ENCODE data around the gene CCDC33. TPM values are rescaled to one million over a fixed set of nuclear protein-coding genes. Genes with fewer than 3 reads are reported as not detected.

CCDC33 gene
- total RNA-seq, 1 donor from 2014 or later = 0.25 TPM

DNA sequence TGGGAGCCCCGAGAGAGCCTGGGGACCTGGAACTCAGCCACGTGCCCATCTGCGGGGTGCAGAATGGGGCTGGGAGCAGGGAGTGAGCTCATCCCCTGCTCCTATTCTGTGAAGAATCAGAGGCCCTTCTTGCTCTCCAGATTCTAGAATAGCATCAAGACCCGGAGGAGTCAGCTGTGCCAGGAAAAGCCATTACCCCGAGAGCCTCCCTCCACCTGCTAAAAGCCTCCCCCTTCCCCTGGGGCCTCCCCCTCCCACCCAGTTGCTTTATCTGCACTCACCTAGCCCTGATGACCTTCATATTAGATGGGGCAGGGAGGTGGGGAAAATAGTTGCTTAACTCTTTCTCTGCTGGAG lies 23.1 kb downstream of the CCDC33 start:
- Histone ChIP-seq H3K27me3 (ENCODE audit: control insufficient read depth, insufficient read depth, low read length) (peaks cover 69% of the 10 kb centered on the region), H3K36me3 (ENCODE audit: control insufficient read depth, insufficient read depth, low read length) (no peaks in the 10 kb centered on the region), H3K4me3 (ENCODE audit: low read depth, low read length) (no peak overlapping the region)
- TF ChIP-seq, protein P1, sequence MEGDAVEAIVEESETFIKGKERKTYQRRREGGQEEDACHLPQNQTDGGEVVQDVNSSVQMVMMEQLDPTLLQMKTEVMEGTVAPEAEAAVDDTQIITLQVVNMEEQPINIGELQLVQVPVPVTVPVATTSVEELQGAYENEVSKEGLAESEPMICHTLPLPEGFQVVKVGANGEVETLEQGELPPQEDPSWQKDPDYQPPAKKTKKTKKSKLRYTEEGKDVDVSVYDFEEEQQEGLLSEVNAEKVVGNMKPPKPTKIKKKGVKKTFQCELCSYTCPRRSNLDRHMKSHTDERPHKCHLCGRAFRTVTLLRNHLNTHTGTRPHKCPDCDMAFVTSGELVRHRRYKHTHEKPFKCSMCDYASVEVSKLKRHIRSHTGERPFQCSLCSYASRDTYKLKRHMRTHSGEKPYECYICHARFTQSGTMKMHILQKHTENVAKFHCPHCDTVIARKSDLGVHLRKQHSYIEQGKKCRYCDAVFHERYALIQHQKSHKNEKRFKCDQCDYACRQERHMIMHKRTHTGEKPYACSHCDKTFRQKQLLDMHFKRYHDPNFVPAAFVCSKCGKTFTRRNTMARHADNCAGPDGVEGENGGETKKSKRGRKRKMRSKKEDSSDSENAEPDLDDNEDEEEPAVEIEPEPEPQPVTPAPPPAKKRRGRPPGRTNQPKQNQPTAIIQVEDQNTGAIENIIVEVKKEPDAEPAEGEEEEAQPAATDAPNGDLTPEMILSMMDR (IDR thresholded peaks at IDR 0.05; ENCODE audit: insufficient read depth, low read length, poor library complexity, severe bottlenecking) = no peak
- no peak for DNase-seq (ENCODE audit: low read depth)

DNA sequence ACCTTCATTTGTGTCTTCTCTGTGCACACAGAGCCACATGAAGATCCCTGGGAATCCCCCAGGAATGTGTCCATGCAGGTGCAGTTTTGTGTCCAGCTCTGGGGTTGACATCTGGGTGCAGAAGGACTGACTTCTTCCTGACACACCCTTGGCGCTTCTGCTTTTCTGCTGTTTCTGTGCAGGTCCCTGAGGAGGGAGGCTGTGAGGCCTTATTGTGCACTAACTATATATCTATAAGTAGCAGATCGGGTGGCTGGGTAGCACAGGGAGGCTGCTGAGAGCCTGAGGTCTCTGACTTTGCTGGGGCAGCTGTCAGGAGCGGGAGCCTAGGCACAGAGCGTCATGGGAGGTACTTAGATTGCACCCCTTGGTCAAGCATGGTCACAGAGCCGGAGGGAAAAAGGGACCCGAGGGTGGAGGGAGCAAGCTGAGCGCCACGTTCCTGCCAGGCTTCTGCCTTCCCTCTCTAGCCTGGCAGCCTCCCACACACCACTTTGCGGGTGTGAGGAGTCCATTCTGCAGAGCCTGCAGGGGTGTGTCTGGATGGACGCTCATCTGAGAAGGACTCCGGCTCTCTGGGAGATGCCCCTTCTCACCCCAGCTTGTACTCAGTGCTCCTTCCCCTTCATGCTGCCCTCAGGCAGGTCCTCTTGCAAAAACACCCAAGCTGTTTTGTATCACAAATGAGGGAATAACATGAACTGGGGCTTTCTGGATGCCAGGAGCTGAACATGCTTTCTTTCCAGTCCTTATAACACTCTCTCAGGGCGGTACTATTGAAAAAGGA lies 23.9 kb downstream of the CCDC33 start:
- no peaks in the 10 kb centered on the region for H3K36me3 ChIP-seq (ENCODE audit: control insufficient read depth, insufficient read depth, low read length)
- H3K27me3 ChIP-seq (ENCODE audit: control insufficient read depth, insufficient read depth, low read length) = peaks cover 71% of the 10 kb centered on the region
- DNase-seq (ENCODE audit: low read depth) = no peak
- no peak overlapping the region for H3K4me3 ChIP-seq (ENCODE audit: low read depth, low read length)
- TF ChIP-seq, protein P1 (IDR thresholded peaks at IDR 0.05; ENCODE audit: insufficient read depth, low read length, poor library complexity, severe bottlenecking) = no peak

DNA sequence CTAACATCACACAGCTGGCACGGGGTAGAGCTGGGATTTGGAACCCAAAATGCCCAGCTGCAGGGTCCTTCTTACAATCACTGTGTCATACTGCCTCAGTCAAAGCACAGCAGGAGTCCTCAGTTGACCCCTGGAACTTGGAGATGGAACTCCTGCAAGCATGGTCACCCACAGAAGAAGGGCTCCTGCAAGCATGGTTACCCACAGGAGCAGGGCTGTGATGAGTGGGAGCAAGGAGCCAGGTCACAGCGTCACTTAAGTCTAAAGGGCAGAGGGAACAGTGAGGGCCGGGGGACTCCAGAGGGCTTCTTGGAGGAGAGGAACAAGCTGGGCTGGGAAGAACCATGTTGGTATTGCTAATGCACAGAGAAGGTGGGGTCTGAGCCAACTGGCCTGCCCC lies 24.9 kb downstream of the CCDC33 start:
- TF ChIP-seq, protein P1 (IDR thresholded peaks at IDR 0.05; ENCODE audit: insufficient read depth, low read length, poor library complexity, severe bottlenecking) = no peak
- H3K27me3 ChIP-seq (ENCODE audit: control insufficient read depth, insufficient read depth, low read length) = peaks cover 69% of the 10 kb centered on the region
- no peaks in the 10 kb centered on the region for H3K36me3 ChIP-seq (ENCODE audit: control insufficient read depth, insufficient read depth, low read length)
- H3K4me3 ChIP-seq (ENCODE audit: low read depth, low read length) = no peak overlapping the region
- no peak for DNase-seq (ENCODE audit: low read depth)

DNA sequence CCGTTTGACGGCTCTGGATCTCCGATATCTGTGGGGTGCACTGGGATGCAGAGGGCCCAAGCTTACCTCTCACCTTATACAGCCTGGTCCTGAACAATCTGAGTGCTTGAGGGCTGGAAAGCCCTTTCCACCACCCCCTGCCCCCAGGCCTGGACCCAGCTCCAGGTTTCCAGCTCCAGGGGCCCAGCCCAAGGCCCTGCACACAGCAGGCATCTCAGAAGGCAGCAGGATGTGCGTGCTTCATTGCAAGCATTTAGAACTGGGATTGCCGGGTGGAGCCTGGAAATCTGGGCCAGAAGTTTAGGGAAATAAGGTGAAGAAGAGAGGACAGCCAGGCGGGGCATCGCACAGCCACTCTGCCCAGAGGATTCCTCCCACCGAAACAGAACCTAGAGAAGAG lies 25.6 kb downstream of the CCDC33 start:
- TF ChIP-seq, protein P1 (IDR thresholded peaks at IDR 0.05; ENCODE audit: insufficient read depth, low read length, poor library complexity, severe bottlenecking) = no peak
- Histone ChIP-seq H3K36me3 (ENCODE audit: control insufficient read depth, insufficient read depth, low read length) (no peaks in the 10 kb centered on the region), H3K4me3 (ENCODE audit: low read depth, low read length) (no peak overlapping the region), H3K27me3 (ENCODE audit: control insufficient read depth, insufficient read depth, low read length) (peaks cover 64% of the 10 kb centered on the region)
- DNase-seq (ENCODE audit: low read depth) = no peak

DNA sequence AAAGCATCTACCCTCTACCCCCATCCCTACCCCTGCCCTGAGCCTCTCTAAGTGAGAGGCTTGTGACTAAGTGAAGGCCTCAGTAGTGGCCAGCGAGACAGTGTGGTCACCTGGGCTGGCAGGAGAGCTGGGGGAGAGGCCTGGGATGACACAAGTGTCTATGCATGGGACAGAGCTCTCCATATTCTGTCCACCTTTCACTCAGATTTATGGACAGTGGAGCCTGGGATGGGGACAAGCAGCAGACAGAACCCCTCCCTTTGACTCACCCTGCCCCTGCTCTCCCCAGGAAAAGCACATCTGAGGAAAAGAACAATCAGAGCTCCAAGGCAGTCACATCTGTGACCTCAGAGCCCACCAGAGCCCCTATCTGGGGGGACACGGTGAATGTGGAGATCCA lies 26.0 kb downstream of the CCDC33 start:
- TF ChIP-seq, protein P1 (IDR thresholded peaks at IDR 0.05; ENCODE audit: insufficient read depth, low read length, poor library complexity, severe bottlenecking) = no peak
- no peak for DNase-seq (ENCODE audit: low read depth)
- peaks cover 59% of the 10 kb centered on the region for H3K27me3 ChIP-seq (ENCODE audit: control insufficient read depth, insufficient read depth, low read length)

DNA sequence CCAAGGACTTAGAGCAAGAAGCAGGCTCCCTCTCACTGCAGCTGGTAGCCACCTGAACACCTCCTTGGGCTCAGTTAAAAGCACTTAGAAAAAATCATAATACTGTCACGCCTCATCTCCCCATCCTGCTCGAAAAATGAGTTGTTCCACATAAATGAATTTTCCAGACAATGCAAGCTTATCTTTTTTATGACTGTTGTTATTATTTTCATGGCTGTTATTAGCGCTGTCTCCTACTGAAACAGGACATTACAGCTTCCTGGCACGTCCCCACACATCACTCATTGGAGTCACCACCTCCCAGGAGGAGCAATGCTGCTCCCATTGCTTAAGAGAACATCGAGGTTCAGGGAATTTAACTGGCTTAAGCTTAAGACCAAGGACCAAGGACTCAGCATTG lies 26.5 kb downstream of the CCDC33 start:
- no peak for DNase-seq (ENCODE audit: low read depth)
- H3K36me3 ChIP-seq (ENCODE audit: control insufficient read depth, insufficient read depth, low read length) = no peaks in the 10 kb centered on the region
- TF ChIP-seq, protein P1 (IDR thresholded peaks at IDR 0.05; ENCODE audit: insufficient read depth, low read length, poor library complexity, severe bottlenecking) = no peak
- peaks cover 55% of the 10 kb centered on the region for H3K27me3 ChIP-seq (ENCODE audit: control insufficient read depth, insufficient read depth, low read length)
- H3K4me3 ChIP-seq (ENCODE audit: low read depth, low read length) = no peak overlapping the region

More for the DNA sequence above, 26.0 kb downstream of the CCDC33 start:
- Histone ChIP-seq H3K4me3 (ENCODE audit: low read depth, low read length) (no peak overlapping the region), H3K36me3 (ENCODE audit: control insufficient read depth, insufficient read depth, low read length) (no peaks in the 10 kb centered on the region)
